ENCODE results near the gene TP53TG5.

The TP53TG5 gene

GRCh38 chr20:45345104-45345936 lies 32.8 kb downstream of the TP53TG5 start:
- no peak for DNase-seq (ENCODE audit: low read depth)

GRCh38 chr20:45344168-45344860 lies 33.8 kb downstream of the TP53TG5 start:
- peak; percentile 82 for DNase-seq (ENCODE audit: low read depth)

GRCh38 chr20:45343532-45344167 lies 34.5 kb downstream of the TP53TG5 start:
- DNase-seq (ENCODE audit: low read depth) = no peak

GRCh38 chr20:45342855-45343531 lies 35.1 kb downstream of the TP53TG5 start:
- DNase-seq (ENCODE audit: low read depth) = no peak

- no peak for DNase-seq (ENCODE audit: low read depth)
Observed at GRCh38 chr20:45341939-45342854, 35.9 kb downstream of the TP53TG5 start.

- no peak for DNase-seq (ENCODE audit: low read depth)
Observed at GRCh38 chr20:45341579-45341938, 36.6 kb downstream of the TP53TG5 start.

- no peak for DNase-seq (ENCODE audit: low read depth)
Observed at GRCh38 chr20:45340951-45341350, 37.2 kb downstream of the TP53TG5 start.

GRCh38 chr20:45340236-45340847 lies 37.8 kb downstream of the TP53TG5 start:
- DNase-seq (ENCODE audit: low read depth) = no peak

- DNase-seq (ENCODE audit: low read depth) = no peak
Observed at GRCh38 chr20:45339799-45340198, 38.3 kb downstream of the TP53TG5 start.

GRCh38 chr20:45339084-45339483 lies 39.0 kb downstream of the TP53TG5 start:
- no peak for DNase-seq (ENCODE audit: low read depth)

GRCh38 chr20:45338121-45339030 lies 39.7 kb downstream of the TP53TG5 start:
- DNase-seq (ENCODE audit: low read depth) = no peak

- DNase-seq (ENCODE audit: low read depth) = peak; percentile 66
Observed at GRCh38 chr20:45337367-45338120, 40.6 kb downstream of the TP53TG5 start.

GRCh38 chr20:45336530-45337366 lies 41.4 kb downstream of the TP53TG5 start:
- no peak for DNase-seq (ENCODE audit: low read depth)

GRCh38 chr20:45330476-45330875 lies 47.6 kb downstream of the TP53TG5 start:
- DNase-seq (ENCODE audit: low read depth) = no peak

GRCh38 chr20:45329497-45330319 lies 48.4 kb downstream of the TP53TG5 start:
- no peak for DNase-seq (ENCODE audit: low read depth)

GRCh38 chr20:45328451-45328850 lies 49.7 kb downstream of the TP53TG5 start:
- DNase-seq (ENCODE audit: low read depth) = no peak

- no peak for DNase-seq (ENCODE audit: low read depth)
Observed at GRCh38 chr20:45325371-45325770, 52.8 kb downstream of the TP53TG5 start.
